GM12878 (cell line): ENCODE results near the gene UPF1. TPM values are rescaled to one million over a fixed set of nuclear protein-coding genes. Genes with fewer than 3 reads are reported as not detected.

Experiments
- ATAC-seq: fragments of 200-7000 bp; cut with Tn5 transposase; 3 replicates; pipeline ENCODE4 v1.9.1; 2020; ENCODE audit warnings: mild to moderate bottlenecking, moderate library complexity
- BruUV-seq: library from RNA; stranded (reverse); fragments of 400-500 nt; replicated peaks from 2 replicates; lab custom pipeline; 2021; lab: Mats Ljungman, UMichigan
- CTCF ChIA-PET: fragments of 300-600 bp; sonication (Branson Sonifier 250); formaldehyde crosslinking; extraction: SDS; loops from one replicate; lab custom pipeline; 2021; ENCODE audit warnings: inconsistent platforms; lab: Yijun Ruan, JAX
- POLR2A ChIA-PET: fragments of 350-600 bp; formaldehyde crosslinking; extraction: SDS; loops from one replicate; lab custom pipeline; 2021; ENCODE audit warnings: inconsistent platforms; lab: Charles Lee
- RAD21 ChIA-PET: fragments of 300-600 bp; sonication (Branson Sonifier 250); formaldehyde crosslinking; loops from one replicate; lab custom pipeline; 2023; ENCODE audit warnings: antibody characterized with exemption; ENCODE audit not compliant: unreplicated experiment; lab: Charles Lee
- SMC1A ChIA-PET: fragments of 300-600 bp; sonication (Branson Sonifier 250); formaldehyde crosslinking; loops from one replicate; lab custom pipeline; 2023; ENCODE audit not compliant: unreplicated experiment, uncharacterized antibody; lab: Charles Lee
- DNase-seq: peaks from one replicate; pipeline ENCODE4 v3.0.0-alpha.2; 2011; ENCODE audit warnings: low read depth, low spot score
- FAIRE-seq: peaks from 3 replicates; lab custom pipeline; 2011; peaks lifted over from hg19 to GRCh38; lab: Jason Lieb, UNC
- H2AFZ ChIP-seq: 2 replicates; pipeline ENCODE4 v1.6.0; 2011; ENCODE audit warnings: low read depth, low read length, control low read depth; ENCODE audit not compliant: control insufficient read depth
- H3K27ac ChIP-seq: 2 replicates; pipeline ENCODE4 v1.5.1; 2011; ENCODE audit warnings: control low read depth; ENCODE audit not compliant: control insufficient read depth, insufficient read depth
- H3K27me3 ChIP-seq, 2 experiments: replicated peaks in 1 of 2; 2 replicates each; pipeline versions ENCODE4 v1.6.0 to v1.6.1; 2011; ENCODE audit warnings: low read length in 1 of 2; ENCODE audit not compliant: control insufficient read depth in 2 of 2, insufficient read depth in 2 of 2
- H3K36me3 ChIP-seq, 2 experiments: 2 replicates each; pipeline ENCODE4 v1.5.1; 2011; ENCODE audit warnings: low read length in 1 of 2; ENCODE audit not compliant: control insufficient read depth in 2 of 2, insufficient read depth in 2 of 2
- H3K4me1 ChIP-seq: 2 replicates; pipeline ENCODE4 v1.6.1; 2011; ENCODE audit warnings: mild to moderate bottlenecking, low read length, moderate library complexity, mixed read lengths; ENCODE audit not compliant: control insufficient read depth, insufficient read depth
- H3K4me2 ChIP-seq: 2 replicates; pipeline ENCODE4 v1.6.0; 2011; ENCODE audit warnings: control low read depth; ENCODE audit not compliant: control insufficient read depth, insufficient read depth
- H3K4me3 ChIP-seq: fragments of 200-600 bp; sonication (generic); 2 replicates; pipeline ENCODE4 v1.5.1; 2016
- H3K79me2 ChIP-seq: 2 replicates; pipeline ENCODE4 v1.6.0; 2011; ENCODE audit warnings: low read length; ENCODE audit not compliant: control insufficient read depth, insufficient read depth
- H3K9ac ChIP-seq: 2 replicates; pipeline ENCODE4 v1.8.0; 2011; ENCODE audit warnings: low read length, control low read depth, mixed read lengths; ENCODE audit not compliant: control insufficient read depth, insufficient read depth
- H3K9me3 ChIP-seq: replicated peaks from 3 replicates; pipeline ENCODE4 v1.5.1; 2011; ENCODE audit warnings: mild to moderate bottlenecking, low read length; ENCODE audit not compliant: control insufficient read depth, insufficient read depth
- H4K20me1 ChIP-seq: 2 replicates; pipeline ENCODE4 v1.6.0; 2011; ENCODE audit not compliant: control insufficient read depth, insufficient read depth
- ATF3 ChIP-seq: IDR thresholded peaks from 2 replicates; pipeline ENCODE4 v1.6.1; 2011; ENCODE audit warnings: low read depth, mild to moderate bottlenecking, low read length, moderate library complexity, borderline replicate concordance; ENCODE audit errors: extremely low read depth
- BCL11A ChIP-seq: IDR thresholded peaks from 2 replicates; pipeline ENCODE4 v1.6.1; 2011; ENCODE audit warnings: low read depth, low read length
- CREM ChIP-seq: IDR thresholded peaks from 2 replicates; pipeline ENCODE4 v1.6.1; 2014; ENCODE audit warnings: antibody characterized with exemption, low read depth
- MEF2B ChIP-seq: fragments of 450-650 bp; IDR thresholded peaks from 2 replicates; pipeline ENCODE4 v1.6.1; 2018; ENCODE audit warnings: mild to moderate bottlenecking, moderate library complexity; ENCODE audit not compliant: partially characterized antibody, poor library complexity, severe bottlenecking
- MTA3 ChIP-seq: IDR thresholded peaks from 2 replicates; pipeline ENCODE4 v1.6.1; 2012; ENCODE audit warnings: low read length, inconsistent platforms, borderline replicate concordance
- NRF1 ChIP-seq: conservative IDR thresholded peaks from 2 replicates; pipeline ENCODE4 v1.6.1; 2011; ENCODE audit warnings: mild to moderate bottlenecking, low read depth, low read length, improper control_type of control experiment
- PAX5 ChIP-seq: IDR thresholded peaks from 2 replicates; pipeline ENCODE4 v1.6.1; 2011; ENCODE audit warnings: low read depth, low read length, borderline replicate concordance
- POU2F2 ChIP-seq: IDR thresholded peaks from 3 replicates; pipeline ENCODE4 v1.6.1; 2011; ENCODE audit warnings: low read depth, mild to moderate bottlenecking, low read length, borderline replicate concordance
- RCOR1 ChIP-seq: conservative IDR thresholded peaks from 2 replicates; pipeline ENCODE4 v1.6.1; 2012; ENCODE audit warnings: low read depth, low read length, improper control_type of control experiment
- STAT1 ChIP-seq: fragments of 450-650 bp; conservative IDR thresholded peaks from 2 replicates; pipeline ENCODE4 v1.6.1; 2014; ENCODE audit warnings: antibody characterized with exemption, mild to moderate bottlenecking
- ZBTB40 ChIP-seq: fragments of 450-650 bp; IDR thresholded peaks from 2 replicates; pipeline ENCODE4 v1.6.1; 2016; ENCODE audit warnings: mild to moderate bottlenecking, moderate library complexity, borderline replicate concordance
- ZZZ3 ChIP-seq: IDR thresholded peaks from 2 replicates; pipeline ENCODE4 v1.6.1; 2011; ENCODE audit warnings: low read depth; ENCODE audit not compliant: control insufficient read depth, insufficient read length
- WGBS: methylation state at CpG from one replicate; pipeline ENCODE4 v1.1.6; 2016; ENCODE audit warnings: low lambda C conversion rate; ENCODE audit not compliant: insufficient replicate concordance, insufficient coverage; ENCODE audit errors: missing lambda C conversion rate; 5-methylcytosine and 5-hydroxymethylcytosine counted together
- in situ Hi-C: fragments of 300-500 bp; cut with MboI; formaldehyde crosslinking; loops from 9 replicates; pipeline ENCODE4 v1.14.3; 2018; ENCODE audit warnings: mixed read lengths
- intact Hi-C: fragments of 100-400 bp; cut with micrococcal nuclease; formaldehyde crosslinking; loops from one replicate; pipeline ENCODE4 v1.14.2; 2022; ENCODE audit not compliant: unreplicated experiment
- polyA plus RNA-seq, 11 experiments: library from polyadenylated mRNA; depleted of rRNA in 4 of 11; unstranded in 6 of 11; stranded (reverse) in 5 of 11; fragments of >200 nt; fragmentation: Nextera tagmentation in 4 of 11; fragmentation: Illumina TruSeq in 1 of 11; extraction: Ambion mirVana in 4 of 11; extraction: Trizol in 1 of 11; gene quantifications; 1 replicate in 1 of 11; 2 replicates in 10 of 11; pipeline versions ENCODE4 v1.2.1 to v1.2.3, GENCODE V29; 2011 to 2016; ENCODE audit warnings: inconsistent platforms in 2 of 11, missing spikeins in 2 of 11, low read depth in 1 of 11
- total RNA-seq, 4 experiments: library from RNA; depleted of rRNA in 3 of 4; stranded (reverse); fragments of >200 nt in 3 of 4; fragmentation: Illumina TruSeq in 1 of 4; extraction: Trizol in 1 of 4; gene quantifications; 2 replicates each; pipeline versions ENCODE4 v1.2.1 to v1.2.3, GENCODE V29; 2013 to 2021
- TF ChIP-seq, protein P1 (sequence below): fragments of 450-650 bp; IDR thresholded peaks from 2 replicates; pipeline ENCODE4 v1.6.1; 2017; ENCODE audit warnings: mild to moderate bottlenecking, moderate library complexity

UPF1 gene
- total and polyA plus RNA-seq, 10 of the 15 experiments (the other 5 are each of a cell fraction or from before 2014, with no cell fraction given), result 0.58 to 80.9 (median 18.7) TPM

DNA sequence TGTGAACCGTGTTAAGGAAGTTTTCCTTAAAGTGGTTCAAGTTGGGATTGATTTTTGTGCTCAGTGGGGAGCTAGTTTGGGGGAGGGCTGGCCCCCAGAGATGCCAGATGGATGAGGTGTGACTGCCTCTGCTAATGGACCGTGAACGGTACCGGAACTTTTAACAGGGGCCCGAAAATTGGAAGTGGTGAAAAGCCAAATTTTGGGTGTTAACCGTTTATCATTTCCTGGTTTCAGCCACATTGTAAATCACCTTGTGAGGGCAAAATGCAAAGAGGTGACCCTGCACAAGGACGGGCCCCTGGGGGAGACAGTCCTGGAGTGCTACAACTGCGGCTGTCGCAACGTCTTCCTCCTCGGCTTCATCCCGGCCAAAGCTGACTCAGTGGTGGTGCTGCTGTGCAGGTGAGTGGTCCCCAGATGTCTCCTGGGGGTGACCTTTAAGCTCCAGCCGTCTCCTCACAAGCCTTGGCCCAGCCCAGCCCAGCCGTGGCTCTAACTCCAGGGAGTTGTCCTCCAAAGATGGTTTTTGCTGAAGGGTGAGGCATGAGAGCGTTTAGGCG, 18.2 kb downstream of the UPF1 start:
- ChIA-PET SMC1A (interaction anchor here (1.1 to 1.5 kb wide), 2 partner anchors 11 to 18 kb away, joined by 3 to 6 read pairs; partner anchors contain the start of gene UPF1), RAD21 (interaction anchor here (1.6 kb wide), 1 partner anchor 17 kb away, joined by 4 read pairs; no protein-coding TSS in a partner anchor), CTCF (interaction anchor here (0.5 to 7.4 kb wide), 4 partner anchors 15 to 136 kb away, joined by 3 to 109 read pairs (median 4); partner anchors contain the start of gene UPF1), POLR2A (interaction anchor here (0.6 to 2.4 kb wide), 3 partner anchors 11 to 217 kb away, joined by 3 to 11 read pairs (median 3); partner anchors contain the start of gene UPF1)
- Histone ChIP-seq H3K4me3 (peak overlapping the region; percentile 39; the same call in 1 of the 2 replicates), H3K27me3 (no peaks in the 10 kb centered on the region), H4K20me1 (peaks cover 16% of the 10 kb centered on the region), H3K27ac (no peak overlapping the region), H3K4me2 (peak overlapping the region; percentile 17; the same call in 1 of the 2 replicates), H3K79me2 (peaks cover 38% of the 10 kb centered on the region), H3K4me1 (peaks cover 37% of the 10 kb centered on the region), H3K9ac (no peak overlapping the region), H3K36me3 (peaks cover 18 to 62% of the 10 kb centered on the region in 2 experiments), H2AFZ (no peak overlapping the region), H3K9me3 (no peaks in the 10 kb centered on the region)
- in situ Hi-C loops (loop anchor here (25.0 kb wide), 1 partner anchor 388 kb away; no protein-coding TSS in a partner anchor), intact Hi-C loops (loop anchor here (5.0 to 10.0 kb wide), 4 partner anchors 78 to 395 kb away; partner anchors contain the start of genes CRTC1 and REX1BD)
- DNase-seq (no peak), FAIRE-seq (peak; percentile 83), ATAC-seq (peak; percentile 76)
- no TSS peak for BruUV-seq
- WGBS, result 14% methylated on average over 16 of the region's 16 CpGs
- TF ChIP-seq RCOR1, result no peak
- peak; percentile 77; the same call in 1 of the 2 replicates for TF ChIP-seq PAX5
- no peak for TF ChIP-seq ZZZ3
- peak; percentile 27; the same call in 1 of the 3 replicates for TF ChIP-seq POU2F2
- no peak for TF ChIP-seq ZBTB40
- no peak for TF ChIP-seq STAT1
- TF ChIP-seq MTA3, result 0 out of 2 replicates have a peak, but pooled peaks have one; percentile 55
- TF ChIP-seq, protein P1, sequence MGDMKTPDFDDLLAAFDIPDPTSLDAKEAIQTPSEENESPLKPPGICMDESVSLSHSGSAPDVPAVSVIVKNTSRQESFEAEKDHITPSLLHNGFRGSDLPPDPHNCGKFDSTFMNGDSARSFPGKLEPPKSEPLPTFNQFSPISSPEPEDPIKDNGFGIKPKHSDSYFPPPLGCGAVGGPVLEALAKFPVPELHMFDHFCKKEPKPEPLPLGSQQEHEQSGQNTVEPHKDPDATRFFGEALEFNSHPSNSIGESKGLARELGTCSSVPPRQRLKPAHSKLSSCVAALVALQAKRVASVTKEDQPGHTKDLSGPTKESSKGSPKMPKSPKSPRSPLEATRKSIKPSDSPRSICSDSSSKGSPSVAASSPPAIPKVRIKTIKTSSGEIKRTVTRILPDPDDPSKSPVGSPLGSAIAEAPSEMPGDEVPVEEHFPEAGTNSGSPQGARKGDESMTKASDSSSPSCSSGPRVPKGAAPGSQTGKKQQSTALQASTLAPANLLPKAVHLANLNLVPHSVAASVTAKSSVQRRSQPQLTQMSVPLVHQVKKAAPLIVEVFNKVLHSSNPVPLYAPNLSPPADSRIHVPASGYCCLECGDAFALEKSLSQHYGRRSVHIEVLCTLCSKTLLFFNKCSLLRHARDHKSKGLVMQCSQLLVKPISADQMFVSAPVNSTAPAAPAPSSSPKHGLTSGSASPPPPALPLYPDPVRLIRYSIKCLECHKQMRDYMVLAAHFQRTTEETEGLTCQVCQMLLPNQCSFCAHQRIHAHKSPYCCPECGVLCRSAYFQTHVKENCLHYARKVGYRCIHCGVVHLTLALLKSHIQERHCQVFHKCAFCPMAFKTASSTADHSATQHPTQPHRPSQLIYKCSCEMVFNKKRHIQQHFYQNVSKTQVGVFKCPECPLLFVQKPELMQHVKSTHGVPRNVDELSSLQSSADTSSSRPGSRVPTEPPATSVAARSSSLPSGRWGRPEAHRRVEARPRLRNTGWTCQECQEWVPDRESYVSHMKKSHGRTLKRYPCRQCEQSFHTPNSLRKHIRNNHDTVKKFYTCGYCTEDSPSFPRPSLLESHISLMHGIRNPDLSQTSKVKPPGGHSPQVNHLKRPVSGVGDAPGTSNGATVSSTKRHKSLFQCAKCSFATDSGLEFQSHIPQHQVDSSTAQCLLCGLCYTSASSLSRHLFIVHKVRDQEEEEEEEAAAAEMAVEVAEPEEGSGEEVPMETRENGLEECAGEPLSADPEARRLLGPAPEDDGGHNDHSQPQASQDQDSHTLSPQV, result no peak
- peak; percentile 37; the same call in 1 of the 2 replicates for TF ChIP-seq BCL11A
- TF ChIP-seq NRF1, result no peak
- TF ChIP-seq MEF2B, result peak; percentile 25
- peak; percentile 31; the same call in 1 of the 2 replicates for TF ChIP-seq CREM
- TF ChIP-seq ATF3, result no peak
